Measurements from ENCODE around the gene OR13H1.
"Not testable (repeated sequence)": the region's sequence is repeated elsewhere in the genome, so short reads cannot be mapped to it uniquely, and the experiment has no call there.

The OR13H1 gene

GRCh38 chrX:131577999-131578734 lies 34.3 kb downstream of the OR13H1 start:
- no peak for TF ChIP-seq CTCF (IDR thresholded peaks at IDR 0.05; ENCODE audit: low read depth, low read length)
- DNase-seq (ENCODE audit: low read depth, low spot score): no peak
- H3K4me3 ChIP-seq (ENCODE audit: low read depth, low read length): no peak overlapping the region
- in situ Hi-C loops (cut with HindIII; ENCODE audit: low sequenced_read_pairs): no loop called here

- H3K4me3 ChIP-seq (ENCODE audit: low read depth, low read length); in situ Hi-C loops (cut with HindIII; ENCODE audit: low sequenced_read_pairs); DNase-seq (ENCODE audit: low read depth, low spot score): not testable (repeated sequence)
Measured at GRCh38 chrX:131578735-131579367, 35.0 kb downstream of the OR13H1 start.

- no peak for TF ChIP-seq CTCF (IDR thresholded peaks at IDR 0.05; ENCODE audit: low read depth, low read length)
- in situ Hi-C loops (cut with HindIII; ENCODE audit: low sequenced_read_pairs): no loop called here
- no peak for DNase-seq (ENCODE audit: low read depth, low spot score)
Measured at GRCh38 chrX:131588995-131589394, 45.1 kb downstream of the OR13H1 start.

More at GRCh38 chrX:131588995-131589394, 45.1 kb downstream of the OR13H1 start:
- no peak overlapping the region for H3K4me3 ChIP-seq (ENCODE audit: low read depth, low read length)
